ENCODE measurements around the gene TNNI2.
"Not testable (repeated sequence)": the region's sequence is repeated elsewhere in the genome, so short reads cannot be mapped to it uniquely, and the experiment has no call there.

The TNNI2 gene

GRCh38 chr11:1875851-1876301, 37.1 kb downstream of the TNNI2 start:
- DNase-seq = not testable (repeated sequence)

DNA sequence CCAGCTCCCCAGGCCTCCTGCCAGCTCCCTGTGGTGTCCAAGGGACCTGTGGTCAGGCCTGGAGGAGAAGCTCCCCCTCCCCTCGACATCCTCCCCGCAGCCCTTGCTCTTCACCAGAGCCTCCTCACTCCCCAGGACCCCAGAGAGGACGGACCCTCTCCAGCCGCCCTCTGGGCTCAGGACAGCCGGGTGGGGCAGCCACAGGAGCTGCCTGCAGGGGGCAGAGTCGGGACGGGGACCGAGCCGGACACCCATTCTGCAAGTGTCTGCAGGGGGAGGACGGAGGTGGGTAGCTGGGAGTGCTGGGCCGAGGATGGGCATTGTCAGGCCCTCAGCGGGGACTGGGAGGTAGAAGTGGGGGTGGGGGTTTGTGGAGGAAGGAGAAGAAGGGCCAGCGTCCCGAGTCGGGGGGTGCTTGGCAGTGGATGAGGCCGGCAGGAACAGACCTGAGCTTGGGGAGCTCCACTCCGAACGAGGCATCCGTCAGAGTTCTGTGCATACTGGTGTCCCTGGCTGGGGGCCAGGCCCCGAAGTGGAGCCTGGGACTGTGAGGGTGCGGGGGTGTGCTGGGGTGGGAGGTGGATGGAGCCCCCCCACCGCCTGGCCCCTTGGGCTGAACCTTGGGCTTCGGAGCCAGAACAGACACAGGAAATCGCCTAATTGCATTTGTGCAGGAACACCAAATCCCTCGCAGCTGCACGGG, 37.7 kb downstream of the TNNI2 start:
- no peak for DNase-seq

DNA sequence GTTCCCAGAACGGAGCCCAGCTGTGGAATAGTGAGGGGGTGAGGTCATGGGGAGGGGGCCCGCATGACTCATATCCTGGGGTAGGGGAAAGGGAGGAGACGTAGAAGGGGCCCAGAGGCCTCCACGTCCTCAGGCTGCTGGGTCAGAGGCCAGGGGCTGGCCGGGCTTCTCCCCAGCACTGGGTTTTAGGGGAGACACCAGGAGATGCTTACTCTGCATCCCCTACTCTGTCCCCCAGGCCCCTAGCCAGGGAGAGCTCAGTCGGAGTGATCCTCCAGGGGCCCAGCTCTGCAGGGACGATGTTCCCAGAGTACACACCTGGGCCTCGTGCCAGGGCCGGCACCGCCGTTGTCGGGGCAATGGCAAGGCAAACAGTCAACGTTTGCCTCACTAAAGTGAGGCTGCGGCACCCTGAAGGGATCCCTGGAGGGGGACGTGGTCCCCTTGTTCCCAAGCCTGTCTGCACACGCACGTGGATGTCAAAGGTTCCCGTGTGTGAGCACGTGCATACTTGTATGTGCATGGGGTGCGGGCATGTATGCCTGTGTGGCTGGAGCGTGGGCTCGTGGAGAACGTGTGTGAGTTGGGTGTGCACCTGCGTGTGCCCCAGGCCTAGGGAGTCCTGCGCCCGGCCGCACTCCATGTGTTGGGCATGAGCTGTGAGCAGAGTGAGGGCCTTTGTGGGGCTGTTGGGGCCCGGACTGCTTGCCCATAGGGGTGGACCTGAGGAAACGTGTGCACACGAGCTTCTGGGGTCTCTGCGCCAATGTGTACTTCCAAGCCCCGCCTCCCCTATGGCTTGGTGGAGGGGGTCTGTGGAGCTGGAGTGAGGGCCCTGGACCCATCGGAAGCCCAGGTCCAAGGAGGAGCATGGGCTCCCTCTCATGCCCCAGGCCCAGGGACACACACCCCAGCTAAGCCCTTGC, 38.7 kb downstream of the TNNI2 start:
- no peak for DNase-seq

DNA sequence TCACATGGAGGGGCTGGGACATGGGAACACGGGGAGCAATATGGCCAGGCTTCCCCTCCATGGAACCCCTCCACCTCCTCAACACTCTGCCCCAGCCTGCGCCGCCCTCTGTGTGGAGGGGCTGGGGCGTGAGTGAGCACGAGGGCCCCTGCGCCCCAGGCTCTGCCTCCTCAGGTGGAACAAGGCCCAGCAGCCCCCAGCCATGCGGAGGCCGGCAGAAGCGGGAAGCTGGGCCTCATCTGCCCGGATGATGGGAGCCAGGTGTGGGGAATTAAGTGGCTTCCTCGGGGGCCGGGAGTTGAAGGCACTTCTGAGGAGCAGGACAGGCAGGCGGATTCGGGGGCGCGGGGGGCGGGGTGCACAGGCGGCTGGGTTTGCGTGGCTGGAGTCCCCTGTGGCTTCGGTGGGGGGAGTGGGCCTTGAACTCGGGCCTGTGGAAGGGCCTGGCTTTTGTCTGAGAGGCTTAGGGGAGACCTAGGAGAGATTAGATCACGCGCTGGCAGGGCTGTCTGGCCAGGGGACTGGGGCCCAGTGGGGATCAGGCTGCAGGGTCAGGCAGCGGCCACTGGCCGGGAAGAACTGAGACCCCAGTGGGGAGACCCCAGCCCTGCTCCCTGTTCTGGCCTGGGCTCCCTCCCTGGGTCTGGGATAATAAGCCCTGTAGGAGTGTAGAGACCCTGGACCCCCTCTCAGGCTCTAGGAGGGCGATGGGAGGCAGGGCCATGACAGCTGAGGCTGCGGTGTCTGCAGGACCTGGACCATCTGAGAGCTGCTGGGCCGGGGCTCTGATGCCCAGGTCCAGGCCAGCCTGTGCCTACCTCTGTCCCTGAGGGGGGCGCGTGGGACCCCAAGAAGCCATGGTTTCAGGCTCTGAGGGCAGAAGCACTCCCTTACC, 39.6 kb downstream of the TNNI2 start:
- DNase-seq = no peak

DNA sequence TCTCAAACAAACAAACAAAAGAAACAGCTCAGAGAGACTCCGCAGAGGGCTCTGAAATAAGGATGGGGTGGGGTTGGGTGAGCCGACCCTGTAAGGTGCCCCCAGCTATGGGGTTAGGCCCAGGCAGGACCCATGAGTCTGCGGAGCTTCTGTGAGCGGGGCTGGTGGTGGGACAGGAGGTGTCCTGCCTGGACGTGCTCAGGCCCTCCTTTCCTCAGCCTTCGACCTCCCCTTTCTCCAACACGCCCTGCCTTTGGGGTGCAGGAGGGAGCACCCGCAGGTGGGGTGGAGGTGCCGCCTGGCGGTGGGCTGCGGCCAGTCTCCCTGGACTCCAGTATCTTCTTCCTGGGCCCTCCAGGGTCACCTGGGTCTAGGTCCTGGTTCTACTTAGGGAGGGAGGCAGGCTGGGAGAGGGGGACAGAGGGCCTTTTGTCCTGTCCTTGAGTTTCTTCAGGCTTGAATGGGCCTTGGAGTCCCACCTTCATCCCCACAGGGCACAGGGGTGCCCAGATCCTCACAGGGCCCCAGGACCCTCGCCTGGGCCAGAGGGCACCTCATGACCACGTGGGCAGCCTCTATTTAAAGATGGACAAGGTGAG, 40.7 kb downstream of the TNNI2 start:
- no peak for DNase-seq

- no peak for DNase-seq
Observed at GRCh38 chr11:1879941-1880720, 41.4 kb downstream of the TNNI2 start.

- DNase-seq = no peak
Observed at GRCh38 chr11:1880746-1881441, 42.1 kb downstream of the TNNI2 start.

- DNase-seq = no peak
Observed at GRCh38 chr11:1881442-1882264, 42.9 kb downstream of the TNNI2 start.

- DNase-seq = peak; percentile 72
Observed at GRCh38 chr11:1882265-1883238, 43.8 kb downstream of the TNNI2 start.

DNA sequence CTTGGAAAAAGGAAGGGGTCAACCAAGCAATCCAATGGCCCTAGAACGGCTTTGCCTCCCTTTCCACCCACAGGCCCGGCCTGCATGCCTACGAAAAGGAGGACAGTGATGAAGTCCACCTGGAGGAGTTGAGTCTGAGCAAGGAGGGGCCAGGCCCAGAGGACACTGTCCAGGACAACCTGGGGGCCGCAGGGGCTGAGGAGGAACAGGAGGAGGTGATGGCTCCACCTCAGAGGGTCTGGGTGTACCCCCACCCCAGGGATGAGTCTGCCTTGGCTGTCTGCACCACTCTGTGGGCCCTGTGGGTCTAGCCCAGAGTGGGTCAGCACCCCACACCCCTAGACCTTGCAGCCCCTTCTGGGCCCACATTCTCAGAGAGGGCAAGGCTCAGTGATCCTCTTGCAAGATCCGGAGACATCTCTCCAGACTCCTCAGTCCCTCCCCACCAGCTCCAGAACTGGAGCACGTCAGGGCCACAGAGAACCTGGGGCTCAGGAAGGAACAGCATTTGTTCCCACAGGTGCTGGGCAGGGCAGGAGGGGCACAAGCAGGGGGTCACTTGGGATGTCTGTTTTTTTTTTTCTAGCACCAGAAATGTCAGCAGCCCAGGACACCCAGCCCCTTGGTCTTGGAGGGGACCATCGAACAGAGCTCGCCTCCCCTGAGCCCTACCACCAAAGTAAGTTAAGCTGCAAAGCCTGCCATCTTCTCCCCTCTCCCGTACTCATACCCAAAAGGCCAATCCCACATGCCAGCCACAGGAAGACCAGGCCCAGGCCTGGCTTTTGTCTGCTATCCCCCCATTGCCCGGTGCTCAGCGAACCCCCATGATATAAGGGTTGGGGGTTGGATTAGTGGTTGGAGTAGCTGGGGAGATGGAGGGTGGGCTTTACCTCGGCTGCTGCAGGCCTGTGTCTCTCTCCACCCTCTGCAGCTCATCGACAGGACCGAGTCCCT, 44.8 kb downstream of the TNNI2 start:
- no peak for DNase-seq

DNA sequence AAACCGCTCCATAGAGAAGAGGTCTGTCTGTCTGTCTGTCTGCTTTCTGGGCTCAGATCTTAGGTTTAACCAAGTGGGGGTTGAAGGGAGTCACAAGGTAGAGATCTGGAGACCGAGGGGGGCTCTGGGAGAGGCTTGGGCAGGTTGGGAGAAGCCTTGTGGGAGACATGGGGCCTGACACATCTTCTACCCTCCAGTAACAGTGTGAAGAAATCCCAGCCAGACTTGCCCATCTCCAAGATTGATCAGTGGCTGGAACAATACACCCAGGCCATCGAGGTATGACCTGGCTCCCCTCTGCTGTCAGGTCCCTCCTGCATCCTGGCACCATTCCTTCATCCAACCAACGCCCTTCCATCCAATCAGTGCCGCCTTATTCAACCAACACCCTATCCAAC, 45.5 kb downstream of the TNNI2 start:
- DNase-seq = no peak

- not testable (repeated sequence) for DNase-seq
Observed at GRCh38 chr11:1886551-1886950, 47.8 kb downstream of the TNNI2 start.

DNA sequence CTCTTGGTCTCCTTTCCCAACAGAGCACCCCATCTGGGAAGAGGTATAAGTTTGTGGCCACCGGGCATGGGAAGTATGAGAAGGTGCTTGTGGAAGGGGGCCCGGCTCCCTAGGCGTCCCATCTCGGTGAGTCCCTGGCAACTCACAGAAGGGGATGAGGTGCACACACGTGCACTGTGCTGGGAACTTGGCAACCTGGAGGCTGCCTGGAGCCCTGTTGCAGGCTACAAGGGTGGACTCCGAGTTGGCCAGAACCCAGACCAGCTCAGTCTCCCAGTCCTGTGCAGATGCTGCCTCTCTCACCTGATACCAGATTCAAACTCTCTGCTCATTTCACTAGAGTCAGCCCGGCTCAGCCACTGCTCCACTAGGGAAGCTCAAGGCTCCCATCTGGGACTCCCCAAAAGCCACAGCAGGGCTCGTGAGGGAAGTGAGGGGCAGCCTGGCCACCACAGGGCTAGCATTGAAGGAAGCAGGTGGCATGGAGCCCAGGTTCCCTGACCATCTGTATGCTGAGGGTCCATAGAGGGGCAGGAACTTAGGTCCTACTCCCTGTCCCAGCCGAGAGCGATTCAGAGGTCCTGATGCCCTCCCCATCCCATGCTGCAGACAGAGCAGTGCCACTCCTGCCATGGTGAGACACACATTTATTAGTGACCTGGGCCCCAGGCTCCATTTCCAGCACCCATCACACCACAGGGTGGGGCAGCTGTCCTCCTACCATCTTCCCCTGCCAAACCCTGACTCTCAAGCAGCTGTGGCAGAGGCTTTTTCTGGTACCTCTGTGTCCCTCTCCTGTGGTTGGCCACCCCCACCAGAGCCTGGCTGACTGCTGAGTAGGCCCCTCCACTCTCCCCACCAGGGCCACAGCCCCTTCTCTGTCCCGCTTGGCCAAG, 48.9 kb downstream of the TNNI2 start:
- DNase-seq = no peak

DNA sequence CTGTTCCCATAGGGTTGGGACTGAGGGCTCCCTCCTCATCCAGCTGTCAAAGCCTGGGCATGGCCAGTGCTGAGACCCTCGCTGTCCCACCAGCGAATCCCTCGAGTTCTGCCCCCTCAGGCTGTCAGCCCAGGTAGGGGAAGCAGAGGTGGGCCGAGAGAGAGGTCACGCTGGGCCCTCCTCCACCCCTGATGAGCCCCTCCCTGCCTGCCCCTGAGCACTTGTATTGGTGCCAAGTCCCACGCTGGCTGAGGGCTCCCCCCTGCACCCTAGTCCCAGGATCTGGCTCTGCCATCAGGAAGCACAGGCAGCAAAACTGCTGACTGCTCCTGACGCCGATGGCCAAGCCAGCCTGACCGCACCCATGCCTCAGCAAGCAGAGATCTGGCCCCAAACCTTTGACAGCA, 49.6 kb downstream of the TNNI2 start:
- DNase-seq = no peak

- DNase-seq = no peak
Observed at GRCh38 chr11:1888811-1889210, 50.0 kb downstream of the TNNI2 start.

GRCh38 chr11:1889224-1889930, 50.6 kb downstream of the TNNI2 start:
- DNase-seq = no peak

Measured in midbrain (tissue), 1 donor.